ENCODE results near the gene ODAD4.

Gene ODAD4

DNA sequence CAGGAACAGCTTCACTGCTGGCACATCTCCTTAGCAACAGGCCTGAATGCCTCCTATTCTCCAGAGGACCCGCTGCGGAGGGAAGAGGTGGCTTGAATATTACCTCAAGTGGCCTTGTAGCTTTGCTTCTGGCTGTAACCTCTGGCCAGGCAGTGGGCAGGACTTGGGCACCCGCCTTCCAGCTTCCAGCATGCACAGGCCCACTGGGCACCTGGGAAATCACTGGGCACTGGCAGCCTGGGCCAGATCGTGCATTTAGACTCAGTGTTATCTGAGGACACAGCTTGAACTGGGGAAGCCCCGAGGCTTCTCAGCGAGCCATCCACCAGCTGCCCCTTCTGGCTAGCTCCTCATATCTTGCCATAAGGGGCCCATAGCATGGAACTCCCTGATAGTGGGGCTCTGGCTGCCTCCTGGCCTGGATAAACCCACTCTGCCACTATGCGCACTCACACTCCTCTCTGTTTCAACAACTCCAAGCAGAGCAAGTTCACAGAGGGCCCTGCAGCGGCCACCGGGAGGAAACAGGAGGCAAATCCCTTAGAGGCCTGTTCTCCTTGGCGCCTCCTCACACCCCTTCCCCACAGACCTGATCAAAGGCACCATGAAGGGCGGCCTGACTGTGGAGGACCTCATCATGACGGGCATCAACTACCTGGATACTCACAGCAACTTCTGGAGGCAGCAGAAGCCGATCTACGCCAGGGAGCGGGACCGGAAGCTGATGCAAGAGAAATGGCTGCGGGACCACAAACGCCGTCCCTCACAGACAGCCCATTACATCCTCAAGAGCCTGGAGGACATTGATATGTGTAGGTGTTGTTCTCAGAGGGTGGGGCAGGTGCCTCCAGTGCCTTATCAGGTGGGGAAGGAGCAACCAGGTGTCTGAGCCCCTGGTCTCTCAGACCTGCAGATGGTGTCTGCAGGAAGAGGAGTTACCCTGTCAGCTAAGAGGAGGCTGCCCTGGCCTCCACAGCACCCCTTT is 7.8 kb downstream of the ODAD4 start:
- no peak overlapping the region for H3K27ac ChIP-seq
- CTCF ChIA-PET = interaction anchor here (0.6 kb wide), 1 partner anchor 18 kb away, joined by 4 read pairs; no protein-coding TSS in a partner anchor
- DNase-seq (ENCODE audit: low spot score) = no peak
- TF ChIP-seq, protein P1, sequence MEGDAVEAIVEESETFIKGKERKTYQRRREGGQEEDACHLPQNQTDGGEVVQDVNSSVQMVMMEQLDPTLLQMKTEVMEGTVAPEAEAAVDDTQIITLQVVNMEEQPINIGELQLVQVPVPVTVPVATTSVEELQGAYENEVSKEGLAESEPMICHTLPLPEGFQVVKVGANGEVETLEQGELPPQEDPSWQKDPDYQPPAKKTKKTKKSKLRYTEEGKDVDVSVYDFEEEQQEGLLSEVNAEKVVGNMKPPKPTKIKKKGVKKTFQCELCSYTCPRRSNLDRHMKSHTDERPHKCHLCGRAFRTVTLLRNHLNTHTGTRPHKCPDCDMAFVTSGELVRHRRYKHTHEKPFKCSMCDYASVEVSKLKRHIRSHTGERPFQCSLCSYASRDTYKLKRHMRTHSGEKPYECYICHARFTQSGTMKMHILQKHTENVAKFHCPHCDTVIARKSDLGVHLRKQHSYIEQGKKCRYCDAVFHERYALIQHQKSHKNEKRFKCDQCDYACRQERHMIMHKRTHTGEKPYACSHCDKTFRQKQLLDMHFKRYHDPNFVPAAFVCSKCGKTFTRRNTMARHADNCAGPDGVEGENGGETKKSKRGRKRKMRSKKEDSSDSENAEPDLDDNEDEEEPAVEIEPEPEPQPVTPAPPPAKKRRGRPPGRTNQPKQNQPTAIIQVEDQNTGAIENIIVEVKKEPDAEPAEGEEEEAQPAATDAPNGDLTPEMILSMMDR (conservative IDR thresholded peaks at IDR 0.05; ENCODE audit: low read depth) = no peak
- POLR2A ChIA-PET (ENCODE audit: low non-redundant PET) = no interaction called here

DNA sequence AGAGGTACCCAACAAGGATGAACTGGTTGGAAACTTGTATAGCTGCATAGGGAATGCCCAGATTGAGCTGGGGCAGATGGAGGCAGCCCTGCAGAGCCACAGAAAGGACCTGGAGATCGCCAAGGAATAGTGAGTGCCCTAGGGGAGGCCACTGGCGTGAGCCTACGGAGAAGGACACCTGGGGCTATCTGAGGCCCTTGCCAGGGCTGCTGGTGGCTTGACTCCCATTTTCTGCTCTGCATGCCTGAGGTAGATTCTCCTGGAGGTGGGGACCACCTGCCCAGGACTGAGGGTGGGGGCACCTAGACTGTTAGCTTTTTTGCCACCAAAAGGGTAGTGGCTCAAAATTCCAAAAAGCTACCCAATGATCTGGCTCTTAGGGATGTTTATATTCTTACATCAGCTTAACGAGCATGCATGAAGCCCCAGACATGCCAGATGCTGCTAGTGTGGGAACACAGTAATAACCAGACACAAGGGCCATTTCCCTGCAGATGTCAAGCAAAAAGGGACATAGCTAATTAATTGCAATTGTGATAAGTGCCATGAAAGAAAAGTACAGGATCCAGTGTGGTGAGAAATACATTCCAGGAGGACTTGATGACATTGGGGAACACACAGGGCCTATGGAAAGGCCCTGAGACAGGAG is 8.8 kb downstream of the ODAD4 start:
- TF ChIP-seq, protein P1 (conservative IDR thresholded peaks at IDR 0.05; ENCODE audit: low read depth) = no peak
- H3K27ac ChIP-seq = no peak overlapping the region
- POLR2A ChIA-PET (ENCODE audit: low non-redundant PET) = interaction anchor here (0.9 kb wide), 1 partner anchor 9 kb away, joined by 3 read pairs; the partner anchor contains the start of gene ODAD4
- no peak for DNase-seq (ENCODE audit: low spot score)
- CTCF ChIA-PET = no interaction called here

DNA sequence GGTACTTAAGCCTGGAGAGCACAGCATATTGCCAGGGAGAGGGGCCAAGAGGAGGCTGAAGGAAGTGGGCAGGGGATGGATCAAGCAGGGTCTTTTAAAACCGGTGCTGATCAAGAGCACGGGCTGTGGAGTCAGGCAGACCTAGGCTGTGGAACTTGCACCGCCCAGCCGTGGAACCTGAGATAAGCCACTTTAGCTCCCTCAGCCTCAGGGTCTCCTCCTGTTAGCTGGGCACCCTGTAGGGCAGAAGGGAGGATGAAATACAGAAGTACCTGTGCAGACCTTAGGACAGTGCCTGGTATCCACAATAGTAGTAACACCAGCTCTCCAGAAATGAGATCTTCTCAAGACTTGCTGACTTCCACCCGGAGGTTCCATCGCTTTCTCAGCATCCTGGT is 9.3 kb downstream of the ODAD4 start:
- no peak for DNase-seq (ENCODE audit: low spot score)
- TF ChIP-seq, protein P1 (conservative IDR thresholded peaks at IDR 0.05; ENCODE audit: low read depth) = no peak
- H3K27ac ChIP-seq = no peak overlapping the region
- ChIA-PET CTCF (interaction anchor here (0.8 kb wide), 1 partner anchor 526 kb away, joined by 5 read pairs; no protein-coding TSS in a partner anchor), POLR2A (ENCODE audit: low non-redundant PET) (interaction anchor here (0.6 to 0.9 kb wide), 2 partner anchors 9 to 195 kb away, joined by 3 read pairs; partner anchors contain the start of gene ODAD4)

DNA sequence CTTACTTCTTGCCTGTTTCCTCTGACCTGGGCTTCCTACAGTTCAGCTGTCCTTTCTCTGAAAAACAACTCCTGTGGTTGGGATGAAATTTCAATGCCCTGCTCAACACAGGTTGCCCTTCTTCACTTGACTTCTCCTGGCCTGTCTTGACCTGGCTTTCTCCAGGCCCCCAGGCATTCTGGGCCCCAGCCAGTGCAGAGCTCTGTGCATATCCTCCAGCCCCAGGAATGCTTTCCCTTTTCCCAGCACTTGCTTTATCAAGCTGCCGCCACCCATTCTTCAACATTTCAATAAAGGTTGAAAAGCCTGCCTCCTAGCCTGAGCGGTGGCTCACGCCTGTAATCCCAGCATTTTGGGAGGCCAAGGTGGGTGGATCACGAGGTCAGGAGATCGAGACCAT is 10.8 kb downstream of the ODAD4 start:
- POLR2A ChIA-PET (ENCODE audit: low non-redundant PET) = no interaction called here

DNA sequence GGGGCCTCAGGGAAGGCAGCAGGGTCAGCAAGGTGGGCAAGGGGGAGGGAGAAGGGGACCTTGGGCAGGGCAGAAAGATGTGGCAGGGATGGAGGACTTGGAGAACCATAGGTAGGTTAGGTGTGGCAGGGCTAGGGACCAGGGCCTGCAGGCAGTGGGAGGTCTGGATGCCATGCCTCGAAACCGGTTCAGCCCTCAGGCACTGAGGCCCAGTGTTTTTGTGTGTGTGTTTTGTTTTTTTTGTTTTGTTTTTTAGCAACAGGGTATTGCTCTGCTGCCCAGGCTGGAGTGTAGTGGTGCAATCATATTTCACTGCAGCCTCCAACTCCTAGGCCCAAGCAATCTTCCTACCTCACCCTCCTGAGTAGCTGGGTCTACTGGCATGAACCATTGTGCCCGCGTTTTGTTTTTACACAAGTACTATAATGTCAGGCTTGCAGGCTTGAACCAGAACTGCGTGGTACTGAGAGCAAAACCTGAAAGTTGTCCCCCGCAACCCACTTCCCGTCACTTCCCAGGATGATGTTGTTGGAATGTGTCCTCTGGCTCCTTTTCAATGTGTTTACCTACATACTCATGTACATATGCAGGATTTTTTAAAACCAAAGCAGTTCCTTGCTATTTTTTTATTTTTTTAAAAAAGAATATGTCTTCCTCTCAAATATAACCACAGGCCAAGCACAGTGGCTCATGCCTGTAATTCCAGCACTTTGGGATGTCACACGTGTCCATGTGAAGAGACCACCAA is 12.4 kb downstream of the ODAD4 start:
- no peak for DNase-seq (ENCODE audit: low spot score)
- TF ChIP-seq, protein P1 (conservative IDR thresholded peaks at IDR 0.05; ENCODE audit: low read depth) = no peak
- ChIA-PET POLR2A (ENCODE audit: low non-redundant PET) (no interaction called here), CTCF (interaction anchor here (0.5 kb wide), 1 partner anchor 1490 kb away, joined by 3 read pairs; no protein-coding TSS in a partner anchor)
- H3K27ac ChIP-seq = no peak overlapping the region

More for the DNA sequence above, 10.8 kb downstream of the ODAD4 start:
- TF ChIP-seq, protein P1 (conservative IDR thresholded peaks at IDR 0.05; ENCODE audit: low read depth) = no peak
- DNase-seq (ENCODE audit: low spot score) = no peak
- CTCF ChIA-PET = no interaction called here
- H3K27ac ChIP-seq = no peak overlapping the region

DNA sequence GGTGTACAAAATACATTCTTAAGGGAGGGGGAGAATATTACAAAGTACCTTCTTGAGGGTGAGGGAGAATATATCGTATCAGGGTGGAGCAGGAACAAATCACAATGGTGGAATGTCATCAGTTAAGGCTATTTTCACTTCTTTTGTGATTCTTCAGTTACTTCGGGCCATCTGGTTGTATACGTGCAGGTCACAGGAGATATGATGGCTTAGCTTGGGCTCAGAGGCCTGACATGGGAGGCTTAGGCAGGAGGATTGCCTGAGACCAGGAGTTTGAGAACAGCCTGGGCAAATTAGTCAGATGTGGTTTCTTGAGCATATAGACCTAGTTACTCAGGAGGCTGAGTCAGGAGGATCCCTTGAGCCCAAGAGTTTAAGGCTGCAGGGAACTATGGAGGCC is 13.1 kb downstream of the ODAD4 start:
- CTCF ChIA-PET = interaction anchor here (0.5 kb wide), 1 partner anchor 1491 kb away, joined by 3 read pairs; no protein-coding TSS in a partner anchor
- POLR2A ChIA-PET (ENCODE audit: low non-redundant PET) = no interaction called here
- TF ChIP-seq, protein P1 (conservative IDR thresholded peaks at IDR 0.05; ENCODE audit: low read depth) = no peak
- H3K27ac ChIP-seq = no peak overlapping the region
- no peak for DNase-seq (ENCODE audit: low spot score)
